NCI-H1417 (cell line): ENCODE results near the gene PTPN3.
"Not testable (repeated sequence)": the region's sequence is repeated elsewhere in the genome, so short reads cannot be mapped to it uniquely, and the experiment has no call there.

Experiments
- DNase-seq, 3 experiments: peaks; one replicate each; lab custom pipeline; 2025; lab: John Stamatoyannopoulos, UW

The PTPN3 gene, protein sequence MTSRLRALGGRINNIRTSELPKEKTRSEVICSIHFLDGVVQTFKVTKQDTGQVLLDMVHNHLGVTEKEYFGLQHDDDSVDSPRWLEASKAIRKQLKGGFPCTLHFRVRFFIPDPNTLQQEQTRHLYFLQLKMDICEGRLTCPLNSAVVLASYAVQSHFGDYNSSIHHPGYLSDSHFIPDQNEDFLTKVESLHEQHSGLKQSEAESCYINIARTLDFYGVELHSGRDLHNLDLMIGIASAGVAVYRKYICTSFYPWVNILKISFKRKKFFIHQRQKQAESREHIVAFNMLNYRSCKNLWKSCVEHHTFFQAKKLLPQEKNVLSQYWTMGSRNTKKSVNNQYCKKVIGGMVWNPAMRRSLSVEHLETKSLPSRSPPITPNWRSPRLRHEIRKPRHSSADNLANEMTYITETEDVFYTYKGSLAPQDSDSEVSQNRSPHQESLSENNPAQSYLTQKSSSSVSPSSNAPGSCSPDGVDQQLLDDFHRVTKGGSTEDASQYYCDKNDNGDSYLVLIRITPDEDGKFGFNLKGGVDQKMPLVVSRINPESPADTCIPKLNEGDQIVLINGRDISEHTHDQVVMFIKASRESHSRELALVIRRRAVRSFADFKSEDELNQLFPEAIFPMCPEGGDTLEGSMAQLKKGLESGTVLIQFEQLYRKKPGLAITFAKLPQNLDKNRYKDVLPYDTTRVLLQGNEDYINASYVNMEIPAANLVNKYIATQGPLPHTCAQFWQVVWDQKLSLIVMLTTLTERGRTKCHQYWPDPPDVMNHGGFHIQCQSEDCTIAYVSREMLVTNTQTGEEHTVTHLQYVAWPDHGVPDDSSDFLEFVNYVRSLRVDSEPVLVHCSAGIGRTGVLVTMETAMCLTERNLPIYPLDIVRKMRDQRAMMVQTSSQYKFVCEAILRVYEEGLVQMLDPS

DNA sequence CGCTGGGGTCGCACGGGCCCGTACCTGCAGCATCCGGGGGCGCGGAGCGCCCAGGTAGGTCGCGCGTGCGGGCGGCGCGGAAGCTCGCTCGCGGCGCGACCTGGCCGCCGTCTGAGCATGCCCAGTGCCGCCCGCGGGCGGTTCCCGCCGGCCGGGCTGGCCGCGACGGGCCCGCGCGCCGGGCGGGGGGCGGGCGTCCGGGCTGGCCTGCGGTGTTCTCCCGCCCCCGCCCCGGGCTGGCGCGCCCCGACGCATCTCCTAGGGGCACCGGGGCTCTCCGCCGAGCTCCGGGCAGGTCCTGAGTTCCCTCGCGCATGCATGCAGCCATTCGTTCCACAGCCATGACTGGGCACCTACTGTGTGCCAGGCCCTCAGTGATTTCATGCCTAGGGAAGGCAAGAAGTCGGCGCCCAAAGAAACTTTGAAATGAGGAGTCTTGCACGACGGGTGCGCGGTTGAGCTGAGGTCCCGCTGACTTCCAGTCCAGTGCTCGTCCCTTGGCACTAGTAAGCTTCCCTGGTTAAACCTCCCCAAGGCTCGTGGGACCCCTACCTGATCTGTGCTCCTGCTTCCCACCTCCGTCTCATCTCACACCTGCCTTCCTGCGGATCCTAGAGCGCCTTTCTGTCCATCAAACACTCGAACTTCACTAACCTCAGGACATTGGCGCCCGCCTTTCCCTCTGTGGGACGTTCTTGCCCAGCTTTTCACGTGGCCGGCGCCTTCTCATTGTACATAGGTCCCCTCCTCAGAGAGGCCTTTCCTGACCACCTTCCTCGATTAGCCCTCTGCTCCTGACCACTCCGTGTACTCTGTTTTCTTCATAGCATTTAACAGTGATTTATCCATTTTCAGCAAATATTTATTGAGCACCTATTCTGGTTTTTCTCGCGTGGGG is at the start of gene PTPN3:
TSS of gene PTPN3 (minus strand) at position 113 of the 898 bp plus-strand sequence. CDS start 34,873 bp downstream, outside the sequence.
- DNase-seq, result peak in 2 of 3 experiments; percentile 58 to 59

GRCh38 chr9:109544954-109545353 is 46.8 kb upstream of the PTPN3 start:
- DNase-seq, result not testable (repeated sequence)

DNA sequence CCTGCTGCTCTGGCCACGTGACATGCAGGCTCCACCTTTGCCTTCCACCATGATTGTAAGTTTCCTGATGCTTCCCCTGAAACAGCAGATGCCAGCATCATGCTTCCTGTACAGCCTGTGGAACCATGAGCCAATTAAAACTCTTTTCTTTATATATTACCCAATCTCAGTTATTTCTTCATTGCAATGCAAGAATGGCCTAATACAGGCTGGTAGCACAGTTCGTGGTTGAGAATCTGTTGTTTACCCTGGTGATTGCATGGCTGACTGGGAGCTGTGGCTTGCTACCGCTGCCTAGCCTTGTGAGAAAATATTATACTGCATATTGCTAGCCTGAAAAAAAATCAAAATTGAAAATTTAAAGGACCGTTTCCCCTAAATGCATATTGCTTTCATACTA is 44.8 kb upstream of the PTPN3 start:
- DNase-seq, result no peak

- DNase-seq, result peak in 1 of 3 experiments; percentile 56
These were observed 40.2 kb upstream of the PTPN3 start for GRCh38 chr9:109538346-109538745.

GRCh38 chr9:109537288-109537687 is 39.2 kb upstream of the PTPN3 start:
- DNase-seq, result peak in 1 of 3 experiments; percentile 38

GRCh38 chr9:109536859-109537258 is 38.8 kb upstream of the PTPN3 start:
- DNase-seq, result peak in 1 of 3 experiments; percentile 32

DNA sequence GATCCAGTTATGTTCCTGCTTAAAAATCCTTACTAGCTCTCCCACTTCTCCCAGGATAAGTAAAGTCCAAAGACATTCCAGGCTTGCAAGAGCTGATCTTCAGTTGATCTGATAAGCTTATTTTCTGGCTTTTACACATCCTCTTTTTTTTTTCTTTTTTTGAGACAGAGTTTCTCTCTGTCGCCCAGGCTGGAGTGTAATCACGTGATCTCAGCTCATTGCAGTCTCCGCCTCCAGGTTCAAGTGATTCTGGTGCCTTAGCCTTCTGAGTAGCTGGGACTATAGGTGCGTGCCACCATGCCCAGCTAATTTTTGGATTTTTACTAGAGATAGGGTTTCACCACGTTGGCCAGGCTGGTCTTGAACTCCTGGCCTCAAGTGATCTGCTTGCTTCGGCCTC is 37.3 kb upstream of the PTPN3 start:
- DNase-seq, result peak in 1 of 3 experiments; percentile 1

DNA sequence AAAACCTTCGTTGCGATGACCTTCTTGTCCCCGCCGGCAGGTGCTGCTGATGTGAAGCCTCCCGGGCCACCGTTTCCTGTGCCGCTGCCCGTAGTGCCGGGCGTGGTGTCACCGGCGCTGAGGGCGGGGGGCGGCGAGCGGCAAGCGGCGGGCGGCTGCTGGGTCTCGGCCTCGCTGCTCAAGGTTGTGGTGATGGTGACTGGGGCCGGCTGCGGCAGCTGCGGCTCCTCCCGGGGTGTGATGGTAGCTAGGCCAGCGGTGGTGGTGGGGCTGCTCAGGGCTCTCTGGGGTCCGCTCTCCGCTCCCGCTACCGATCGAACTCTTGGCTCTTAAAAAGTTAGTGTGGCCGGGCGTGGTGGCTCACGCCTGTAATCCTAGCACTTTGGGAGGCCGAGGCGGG is 36.0 kb upstream of the PTPN3 start:
- no peak for DNase-seq

DNA sequence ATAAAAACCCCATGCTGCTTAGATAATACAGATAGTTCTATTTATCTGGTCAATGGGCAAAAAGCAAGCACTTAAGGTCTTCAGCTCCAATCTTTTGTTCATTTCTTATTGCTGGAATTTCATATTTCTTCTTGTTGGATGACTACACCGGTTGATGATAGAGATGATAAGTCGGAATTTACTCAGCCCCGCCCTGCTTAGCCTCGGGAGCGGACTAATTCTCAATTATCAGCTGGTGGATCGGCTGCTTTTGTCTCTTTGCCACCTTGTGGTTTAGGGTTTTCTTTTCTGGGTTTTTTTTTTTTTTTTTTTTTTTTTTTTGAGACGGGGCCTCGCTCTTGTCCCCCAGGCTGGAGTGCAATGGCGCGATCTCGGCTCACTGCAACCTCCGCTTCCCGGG is 34.5 kb upstream of the PTPN3 start:
- not testable (repeated sequence) for DNase-seq

DNA sequence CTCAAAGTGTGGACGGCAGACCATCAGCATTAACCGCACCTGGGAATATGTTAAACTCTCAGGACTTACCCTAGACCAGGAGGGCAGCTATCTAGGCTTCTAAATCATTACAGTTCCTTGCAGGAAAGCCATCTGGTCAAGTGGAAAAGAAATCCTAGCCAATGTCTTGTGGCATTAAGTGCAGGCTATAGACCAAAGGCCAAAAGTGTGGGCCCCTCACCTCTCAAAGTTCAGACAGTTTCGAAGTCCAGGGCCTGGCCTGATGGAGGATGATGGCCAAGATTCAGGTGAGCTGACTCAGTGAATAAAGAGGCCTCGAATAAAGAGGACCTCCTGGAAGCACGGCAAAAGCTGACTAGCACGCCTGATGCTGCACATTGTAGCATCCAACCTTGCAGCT is 24.0 kb upstream of the PTPN3 start:
- no peak for DNase-seq

DNA sequence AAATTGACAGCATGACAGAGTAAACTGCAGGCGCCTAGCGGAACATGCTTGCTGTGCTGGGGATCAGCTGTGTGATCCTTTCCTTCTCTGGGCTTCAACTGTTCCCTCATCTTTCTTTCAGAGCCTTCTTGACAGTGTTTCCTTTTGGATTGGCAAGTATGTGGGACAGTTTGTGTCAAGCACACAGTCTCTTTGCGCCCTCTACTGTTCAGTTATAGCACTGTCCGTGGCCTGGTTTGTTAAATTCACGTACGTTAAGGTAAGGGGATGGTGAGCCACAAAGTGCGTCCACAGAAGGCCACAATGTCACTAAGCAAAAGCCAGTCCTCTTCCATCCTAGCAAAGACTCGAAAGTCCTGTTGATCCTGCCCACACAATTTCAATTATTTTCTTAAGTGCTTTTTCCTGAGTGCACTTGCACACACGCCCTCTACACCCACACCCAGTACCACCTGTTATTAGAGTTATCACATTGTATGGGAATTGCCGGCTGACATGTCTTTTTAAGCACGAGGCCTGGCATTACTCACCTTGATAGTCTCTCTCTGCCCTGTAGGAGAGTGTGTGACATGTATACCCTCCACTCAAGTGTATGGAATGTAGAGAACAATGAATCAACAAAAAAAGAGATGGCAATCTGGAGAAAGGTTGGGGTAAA is 22.5 kb upstream of the PTPN3 start:
- DNase-seq, result peak; percentile 73 to 89 (median 76)

DNA sequence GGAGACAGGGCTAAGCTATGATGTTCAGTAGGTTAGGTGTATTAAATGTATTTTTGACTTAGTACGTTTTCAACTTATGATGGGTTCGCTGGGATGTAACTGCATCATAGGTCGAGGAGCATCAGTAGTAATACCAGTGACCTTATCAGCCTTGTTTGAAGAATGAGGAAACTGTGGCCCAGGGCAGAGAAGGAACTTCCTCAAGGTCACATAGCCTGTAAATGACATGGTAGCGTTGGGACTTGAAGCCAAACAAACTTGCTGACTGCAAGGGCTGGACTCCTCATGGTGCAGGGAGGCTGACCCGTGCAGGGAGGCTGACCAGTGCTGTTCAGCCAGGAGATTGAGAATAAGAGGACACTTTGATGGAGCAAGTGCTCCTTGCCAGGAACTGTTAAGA is 21.3 kb upstream of the PTPN3 start:
- no peak for DNase-seq

DNA sequence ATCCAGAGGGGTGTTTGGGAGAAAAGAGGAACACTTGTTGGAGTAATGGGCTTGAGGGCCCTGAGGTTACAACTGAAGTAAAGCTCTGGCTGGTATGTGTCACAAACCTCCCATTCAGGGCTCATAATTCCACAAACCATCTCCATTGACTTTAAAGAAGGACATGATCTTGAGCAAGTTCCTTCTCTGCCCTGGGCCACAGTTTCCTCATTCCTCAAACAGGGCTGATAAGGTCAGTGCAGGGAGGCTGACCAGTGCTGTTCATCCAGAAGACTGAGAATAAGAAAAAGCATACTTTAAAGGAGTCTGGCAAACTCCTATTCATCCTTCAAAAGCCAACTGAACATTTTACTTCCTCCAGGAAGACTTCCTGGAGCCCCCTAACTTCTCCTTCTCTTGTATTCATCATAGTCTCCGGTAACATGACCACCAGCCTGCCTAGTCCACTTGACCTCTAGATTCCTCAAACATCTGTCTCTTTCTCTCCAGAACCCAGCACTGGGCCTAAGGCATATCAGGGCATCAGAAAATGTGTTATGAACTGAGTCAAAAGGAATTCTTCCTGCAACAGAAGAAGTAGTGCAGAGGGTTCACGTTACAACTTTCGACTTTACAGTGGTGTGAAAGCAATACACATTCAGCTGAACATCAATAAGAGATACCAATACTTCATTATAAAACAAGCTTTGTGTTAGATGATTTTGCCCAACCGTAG is 20.7 kb upstream of the PTPN3 start:
- no peak for DNase-seq

DNA sequence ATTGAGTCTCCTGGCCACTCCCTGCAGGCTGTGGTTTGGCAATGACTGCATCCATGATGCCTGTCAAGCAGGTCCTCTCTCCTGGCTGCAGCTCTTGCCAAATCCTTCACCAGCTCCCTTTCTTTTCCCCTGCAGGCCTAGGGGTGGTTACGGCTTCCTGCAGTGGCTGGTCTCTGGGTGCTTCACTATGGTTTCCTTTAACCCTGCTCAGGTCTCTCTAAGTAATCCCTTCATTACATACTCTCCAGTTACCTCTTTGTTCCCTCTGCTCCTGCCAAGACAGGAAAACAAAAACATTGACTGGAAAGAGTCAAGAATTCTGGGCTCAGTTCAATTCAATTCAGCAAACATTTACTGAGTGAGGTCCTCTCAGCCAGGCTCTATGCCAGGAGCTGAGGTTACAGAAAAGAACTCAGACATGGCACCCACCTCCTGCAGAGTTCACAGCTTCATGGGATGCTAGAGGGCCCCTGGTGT is 19.8 kb upstream of the PTPN3 start:
- DNase-seq, result no peak

GRCh38 chr9:109513871-109514270 is 15.8 kb upstream of the PTPN3 start:
- DNase-seq, result no peak

GRCh38 chr9:109512170-109512756 is 14.2 kb upstream of the PTPN3 start:
- no peak for DNase-seq

GRCh38 chr9:109510506-109510905 is 12.4 kb upstream of the PTPN3 start:
- no peak for DNase-seq

DNA sequence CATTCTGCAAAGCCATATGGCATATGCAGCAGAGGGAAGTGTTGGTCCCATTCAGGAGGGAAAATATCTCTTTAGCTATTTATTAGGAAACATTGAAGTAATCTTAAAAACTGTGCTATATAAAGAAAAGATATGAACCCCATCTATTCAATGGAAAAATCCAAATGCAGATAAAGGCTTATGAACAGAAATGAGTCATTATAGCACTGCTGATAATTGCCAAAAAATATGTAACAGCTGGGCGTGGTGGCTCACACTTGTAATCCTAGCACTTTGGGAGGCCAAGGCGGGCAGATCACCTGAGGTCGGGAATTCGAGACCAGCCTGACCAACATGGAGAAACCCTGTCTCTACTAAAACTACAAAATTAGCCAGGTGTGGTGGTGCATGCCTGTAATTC is 11.9 kb upstream of the PTPN3 start:
- DNase-seq, result not testable (repeated sequence)

DNA sequence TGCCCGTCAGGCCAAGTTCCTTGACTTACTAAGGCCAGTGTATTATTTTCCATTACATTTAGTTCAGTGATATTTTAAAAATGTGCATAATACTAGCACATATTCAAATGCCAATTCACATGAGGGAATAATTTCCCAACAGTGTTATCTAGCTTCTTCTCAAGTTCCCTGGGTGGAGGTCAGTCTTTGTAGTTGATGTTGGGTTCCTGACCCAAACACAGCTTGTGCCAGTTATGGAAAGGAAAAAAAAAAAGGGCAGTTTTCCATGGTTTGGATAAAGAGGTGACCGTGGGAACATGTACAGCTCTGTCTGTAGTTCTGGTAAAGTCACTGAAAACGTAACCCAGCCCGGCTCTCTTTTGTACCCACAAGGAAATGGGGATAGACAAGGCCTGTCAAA is 11.5 kb upstream of the PTPN3 start:
- no peak for DNase-seq

DNA sequence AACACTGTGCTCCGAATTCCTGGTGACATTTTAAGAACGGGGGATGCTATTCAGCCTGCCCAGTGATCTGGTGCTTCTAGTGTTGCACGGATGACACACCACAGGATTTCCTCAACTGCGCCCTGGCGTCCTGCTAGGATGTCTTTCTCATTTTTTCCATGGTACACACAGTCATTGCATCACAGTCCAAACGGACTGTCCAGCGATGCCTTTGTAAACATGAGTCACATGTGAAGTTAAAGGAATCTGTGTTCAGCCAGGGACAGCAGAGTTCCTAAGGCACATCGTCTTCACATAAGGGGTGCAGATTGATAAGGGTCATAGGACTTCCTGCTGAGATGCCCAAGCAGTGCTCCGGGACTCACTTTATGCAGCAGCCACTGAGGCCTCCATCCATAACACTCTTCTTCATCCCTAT is 9.3 kb upstream of the PTPN3 start:
- no peak for DNase-seq
